Mesodermal cell (in vitro differentiated cells): ENCODE data around the gene TSSK6.

Experiments
- H3K27ac ChIP-seq: 2 replicates; pipeline ENCODE4 v1.7.0; 2013; ENCODE audit warnings: mild to moderate bottlenecking, low read depth, low read length, moderate library complexity; ENCODE audit not compliant: severe bottlenecking
- H3K36me3 ChIP-seq: 2 replicates; pipeline ENCODE4 v1.7.1; 2013; ENCODE audit warnings: mild to moderate bottlenecking, low read length, moderate library complexity; ENCODE audit not compliant: control insufficient read depth, insufficient read depth
- H3K4me1 ChIP-seq: one replicate; pipeline ENCODE4 v1.7.1; 2013; ENCODE audit warnings: mild to moderate bottlenecking, low read length; ENCODE audit not compliant: insufficient read depth, control insufficient read depth, poor library complexity, severe bottlenecking
- H3K4me3 ChIP-seq: 2 replicates; pipeline ENCODE4 v1.7.0; 2013; ENCODE audit warnings: low read length, control low read depth, mild to moderate bottlenecking; ENCODE audit not compliant: insufficient read depth, poor library complexity, severe bottlenecking; ENCODE audit errors: extremely low read depth
- H3K9me3 ChIP-seq: 2 replicates; pipeline ENCODE4 v1.7.1; 2013; ENCODE audit warnings: mild to moderate bottlenecking, low read length, moderate library complexity; ENCODE audit not compliant: control insufficient read depth
- WGBS, 2 experiments: methylation state at CpG; one replicate each; pipeline ENCODE4 v1.1.5; 2013; ENCODE audit warnings: missing lambda C conversion rate in 2 of 2; ENCODE audit not compliant: insufficient coverage in 2 of 2; 5-methylcytosine and 5-hydroxymethylcytosine counted together

Gene TSSK6

DNA sequence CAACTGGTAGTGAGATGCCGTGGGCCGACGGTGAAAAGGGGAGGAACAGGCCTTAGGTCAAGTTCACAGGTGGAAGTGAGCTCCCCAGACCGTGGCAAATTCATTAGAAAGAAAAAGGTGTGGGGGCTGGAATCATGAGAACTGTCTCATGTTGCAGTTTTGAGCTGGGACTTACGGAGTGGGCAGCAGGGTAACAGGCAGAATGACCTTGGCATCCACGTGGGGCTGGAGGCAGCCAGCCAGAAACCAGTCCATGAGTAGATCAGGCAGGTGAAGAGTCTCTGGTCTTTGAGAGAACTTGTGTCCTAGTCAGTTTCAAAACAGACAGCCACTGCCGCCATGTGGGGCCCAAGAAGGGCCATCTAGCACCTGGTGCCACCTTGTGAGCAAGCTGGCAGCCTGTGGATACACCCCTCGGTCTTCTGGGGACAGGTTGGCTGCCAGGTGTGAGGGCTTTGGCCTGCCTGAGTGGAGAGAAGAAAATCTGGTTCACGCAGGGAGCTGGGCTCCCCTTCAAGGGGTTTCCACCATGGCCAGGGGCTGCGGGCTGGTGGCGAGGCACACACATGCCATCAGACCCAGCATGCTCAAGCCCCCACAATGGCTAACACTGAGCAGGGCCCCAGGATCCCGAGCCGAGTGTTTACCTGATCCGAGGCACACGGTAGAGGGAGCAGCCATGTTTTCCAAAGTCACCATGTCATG is 23.9 kb downstream of the TSSK6 start:
- Histone ChIP-seq H3K36me3 (peaks cover 58% of the 10 kb centered on the region), H3K4me3 (no peak overlapping the region), H3K27ac (no peak overlapping the region), H3K4me1 (peaks cover 33% of the 10 kb centered on the region), H3K9me3 (no peaks in the 10 kb centered on the region)
- WGBS, 2 experiments, result 94 to 97% methylated on average over 12 to 15 of the region's 15 CpGs

DNA sequence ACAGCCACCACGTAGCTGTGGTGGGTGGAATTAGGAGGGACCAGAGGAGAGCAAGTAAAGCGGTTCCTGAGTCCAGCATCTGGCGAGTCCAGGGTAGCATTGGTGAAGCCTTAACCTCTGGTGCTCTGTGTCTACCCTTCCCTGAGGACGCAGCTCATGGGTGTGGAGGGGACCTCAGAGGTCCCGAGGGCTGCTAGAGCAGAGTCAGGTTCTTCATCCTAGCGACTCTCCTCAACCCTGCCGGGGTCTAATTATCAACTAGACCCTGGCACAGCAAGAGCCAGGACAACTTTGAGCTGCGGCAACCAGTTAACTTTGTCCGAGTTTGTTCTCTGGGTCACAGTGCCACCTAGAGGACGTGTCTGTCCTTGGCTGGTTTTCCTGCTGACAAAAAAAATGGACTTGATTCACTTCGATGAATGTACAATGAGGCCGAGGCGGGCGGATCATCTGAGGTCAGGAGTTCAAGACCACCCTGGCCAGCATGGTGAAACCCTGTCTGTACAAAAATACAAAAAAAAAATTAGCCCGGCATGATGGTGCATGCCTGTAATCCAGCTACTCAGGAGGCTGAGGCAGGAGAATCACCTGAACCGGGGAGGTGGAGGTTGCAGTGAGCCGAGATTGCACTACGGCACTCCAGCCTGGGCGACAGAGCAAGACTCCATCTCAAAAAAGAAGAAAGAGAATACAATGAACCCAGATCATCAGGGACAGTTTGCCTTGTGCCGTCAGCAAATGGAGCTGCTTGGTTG is 25.0 kb downstream of the TSSK6 start:
- no peak overlapping the region for H3K4me3 ChIP-seq
- no peaks in the 10 kb centered on the region for H3K9me3 ChIP-seq
- H3K27ac ChIP-seq, result peak overlapping the region; percentile 97
- peaks cover 44% of the 10 kb centered on the region for H3K4me1 ChIP-seq
- H3K36me3 ChIP-seq, result peaks cover 55% of the 10 kb centered on the region
- WGBS, 2 experiments, result 44 to 58% methylated on average over 16 to 18 of the region's 20 CpGs

DNA sequence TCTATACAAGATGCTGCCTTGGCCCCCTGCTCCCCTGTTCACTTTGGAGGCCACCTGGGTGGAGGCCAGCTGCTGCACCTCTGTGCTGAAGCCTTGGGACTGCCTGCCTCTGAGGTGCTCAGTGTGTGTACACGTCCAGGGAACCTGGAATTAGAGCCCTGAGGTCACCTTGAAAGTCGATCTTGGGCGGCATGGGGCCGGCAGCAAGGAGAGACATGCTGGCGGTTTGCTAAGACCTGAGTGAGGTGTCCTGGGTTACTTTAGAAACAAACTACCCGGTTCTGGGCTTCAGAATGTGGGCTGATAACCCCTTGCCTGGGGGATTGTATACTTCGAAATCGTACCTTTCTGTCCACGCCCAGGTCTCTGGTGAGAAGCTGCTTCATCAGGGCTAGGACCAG is 25.5 kb downstream of the TSSK6 start:
- H3K4me3 ChIP-seq, result no peak overlapping the region
- H3K27ac ChIP-seq, result peak overlapping the region; percentile 97
- no peaks in the 10 kb centered on the region for H3K9me3 ChIP-seq
- 82 to 90% methylated on average over 6 to 9 of the region's 9 CpGs for WGBS, 2 experiments
- peaks cover 50% of the 10 kb centered on the region for H3K4me1 ChIP-seq
- H3K36me3 ChIP-seq, result peaks cover 55% of the 10 kb centered on the region

DNA sequence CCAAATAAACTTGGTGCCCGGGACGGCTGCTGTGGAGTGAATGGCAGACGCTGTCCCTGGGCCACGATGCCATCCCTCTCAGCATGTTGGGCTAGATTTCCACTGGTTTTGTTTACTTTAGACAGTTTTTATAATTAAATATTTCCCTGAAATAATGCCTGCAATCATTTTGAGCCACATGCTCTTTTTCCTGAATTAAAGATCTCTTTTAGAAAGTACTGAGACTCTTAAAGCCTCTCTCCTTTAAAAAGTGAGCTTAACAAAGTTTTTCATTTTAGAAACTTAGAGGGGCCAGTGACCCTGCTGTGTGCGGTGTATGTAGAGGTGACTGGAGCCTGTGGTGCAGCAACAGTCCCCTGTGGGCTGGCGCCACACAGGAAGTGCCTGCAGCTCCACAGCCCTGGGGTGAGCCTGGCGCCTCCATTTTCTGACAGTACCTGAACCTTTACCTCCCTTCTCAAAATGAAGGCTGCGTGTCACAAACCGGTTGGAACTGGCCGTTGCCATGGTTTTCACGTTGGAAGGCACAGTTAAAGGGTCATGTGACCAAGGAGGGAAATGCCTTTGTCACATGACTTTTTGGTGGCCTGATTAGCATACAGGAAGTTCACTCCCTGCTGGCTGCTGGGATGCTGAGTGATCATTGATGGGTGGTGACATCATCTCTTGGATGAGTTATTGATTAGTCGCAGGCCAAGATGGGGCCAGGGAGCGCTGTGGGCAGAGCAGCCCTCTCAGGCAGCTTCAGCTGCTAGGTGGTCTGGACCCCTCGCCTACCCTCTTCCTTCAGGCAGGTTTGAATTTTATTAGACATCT is 26.3 kb downstream of the TSSK6 start:
- H3K27ac ChIP-seq, result peak overlapping the region; percentile 97
- peaks cover 57% of the 10 kb centered on the region for H3K4me1 ChIP-seq
- 37 to 52% methylated on average over 10 to 12 of the region's 14 CpGs for WGBS, 2 experiments
- H3K4me3 ChIP-seq, result no peak overlapping the region
- H3K9me3 ChIP-seq, result no peaks in the 10 kb centered on the region
- H3K36me3 ChIP-seq, result peaks cover 51% of the 10 kb centered on the region

DNA sequence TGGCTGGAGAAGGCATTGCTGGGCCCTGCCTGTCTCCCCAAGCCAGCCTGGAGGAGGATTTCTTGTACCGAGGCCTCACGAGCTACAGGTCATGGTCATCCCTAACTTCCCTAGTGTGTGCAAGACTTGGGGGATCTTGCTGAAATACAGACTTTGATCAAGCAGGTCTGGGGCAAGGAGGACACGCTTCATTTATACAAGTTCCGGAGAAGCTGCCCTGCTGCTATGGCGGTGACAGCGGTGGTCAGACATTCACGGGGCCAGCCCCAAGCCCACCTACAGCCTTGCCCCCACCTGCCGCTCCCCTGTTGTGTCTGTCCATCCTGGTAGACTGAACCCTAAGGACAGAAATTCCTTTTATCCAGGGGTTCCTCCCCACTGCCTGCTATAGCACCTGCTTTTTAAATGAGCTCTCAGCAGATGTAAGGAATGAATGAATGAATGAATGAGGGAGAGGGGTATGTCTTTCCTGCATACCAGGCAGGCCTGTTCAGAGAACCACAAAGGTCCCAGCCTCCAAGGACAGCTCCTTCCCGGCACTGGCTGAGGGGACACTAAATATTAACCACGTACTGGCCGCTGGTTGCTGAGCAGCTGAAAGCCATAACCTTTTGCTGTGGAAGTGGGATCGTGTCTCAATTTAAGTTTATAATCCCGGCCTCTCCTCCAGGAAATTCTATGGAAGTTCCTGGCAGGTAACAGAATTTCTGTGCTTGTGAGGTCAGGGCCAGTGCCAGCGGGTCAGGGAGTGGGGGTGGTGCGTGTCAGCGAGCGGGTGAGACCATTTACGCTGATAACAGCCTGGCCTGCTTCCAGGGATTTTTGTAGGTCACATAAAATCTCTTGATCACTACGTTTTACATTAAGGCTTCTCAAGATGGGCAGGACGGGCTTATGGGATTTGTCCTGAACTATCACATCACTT is 27.1 kb downstream of the TSSK6 start:
- Histone ChIP-seq H3K9me3 (no peaks in the 10 kb centered on the region), H3K36me3 (peaks cover 52% of the 10 kb centered on the region), H3K27ac (peak overlapping the region; percentile 97), H3K4me3 (no peak overlapping the region), H3K4me1 (peaks cover 57% of the 10 kb centered on the region)
- 77 to 80% methylated on average over 16 to 18 of the region's 20 CpGs for WGBS, 2 experiments

DNA sequence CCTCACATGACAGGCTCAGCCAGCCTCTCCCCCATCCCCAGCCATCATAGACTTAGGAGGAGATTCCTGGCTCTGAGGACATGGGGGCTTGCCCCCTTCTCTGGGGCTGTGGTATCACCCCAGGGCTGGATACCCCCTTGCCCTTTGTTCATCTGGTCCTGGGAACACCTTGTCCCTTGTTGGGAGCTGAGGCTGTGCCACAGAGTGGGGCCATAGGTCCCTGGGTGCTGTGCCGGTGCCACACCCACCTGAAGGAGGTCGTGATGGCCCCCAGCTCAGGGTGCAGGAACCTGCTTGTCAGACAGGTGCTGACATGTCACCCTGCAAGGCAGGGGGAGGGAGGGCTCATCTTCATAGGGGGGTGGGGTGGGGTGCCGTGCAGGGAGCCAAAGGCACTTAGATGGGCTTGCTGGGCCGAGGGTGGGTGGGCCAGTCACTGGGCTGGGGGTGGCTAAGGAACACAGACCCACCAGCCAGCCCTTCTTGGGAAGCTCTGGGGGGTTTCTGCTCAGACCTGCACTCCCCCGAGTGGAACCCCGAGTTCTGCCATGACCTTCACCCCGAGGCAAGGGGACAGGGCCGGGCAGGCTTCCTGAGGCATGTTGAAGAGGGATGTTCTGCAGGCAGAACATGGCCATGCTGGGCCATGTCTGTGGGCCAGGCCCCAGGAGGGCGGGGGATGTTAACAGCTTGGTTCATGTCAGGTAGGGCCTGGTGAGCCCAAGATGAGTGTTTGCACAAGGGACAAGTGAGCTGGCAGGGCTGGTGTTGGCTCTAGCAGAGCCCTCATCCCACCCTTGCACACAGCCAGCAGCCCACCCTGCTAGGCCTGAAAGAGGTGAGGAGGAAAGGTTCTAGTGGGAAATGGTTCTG is 28.0 kb downstream of the TSSK6 start:
- H3K27ac ChIP-seq, result peak overlapping the region; percentile 97
- no peaks in the 10 kb centered on the region for H3K9me3 ChIP-seq
- 90 to 92% methylated on average over 3 to 8 of the region's 9 CpGs for WGBS, 2 experiments
- H3K4me3 ChIP-seq, result no peak overlapping the region
- peaks cover 52% of the 10 kb centered on the region for H3K36me3 ChIP-seq
- peaks cover 57% of the 10 kb centered on the region for H3K4me1 ChIP-seq

DNA sequence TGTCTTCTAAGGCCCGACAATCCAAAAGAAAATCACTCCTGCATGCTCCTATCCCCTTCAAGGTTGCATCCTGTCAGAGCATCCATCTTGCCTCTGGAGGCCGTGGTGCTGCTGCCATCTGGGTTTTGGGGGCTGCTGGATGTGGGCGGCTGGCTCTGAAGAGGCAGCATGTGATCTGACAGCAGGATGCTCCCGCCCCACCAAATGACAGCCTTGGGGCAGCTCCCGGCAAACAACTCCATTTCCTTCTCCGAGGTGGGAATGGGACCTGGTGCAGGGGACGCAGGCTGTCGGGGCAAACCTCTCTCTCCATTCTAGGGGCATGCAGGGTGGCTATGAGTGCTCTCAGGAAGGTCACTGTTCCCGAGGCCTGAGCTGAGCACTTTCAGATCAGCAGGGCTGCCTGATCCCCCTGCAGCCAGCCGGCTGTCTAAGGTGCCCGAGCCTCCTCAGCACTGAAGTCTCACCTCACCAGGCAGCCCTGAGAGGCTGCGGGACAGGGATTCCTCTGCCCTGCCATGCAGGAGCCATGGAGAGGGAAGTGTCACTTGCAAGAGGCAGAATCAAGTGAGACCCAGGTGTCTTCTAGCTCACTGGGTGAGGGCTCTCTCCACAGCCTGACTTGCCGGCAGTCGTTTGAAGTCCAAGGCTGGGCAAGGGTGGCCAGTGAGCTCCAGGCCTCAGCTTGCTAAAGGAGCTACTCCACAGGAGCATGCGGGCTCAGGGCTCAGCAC is 28.8 kb downstream of the TSSK6 start:
- WGBS, 2 experiments, result 86 to 95% methylated on average over 12 to 13 of the region's 15 CpGs
- Histone ChIP-seq H3K4me1 (peaks cover 57% of the 10 kb centered on the region), H3K9me3 (no peaks in the 10 kb centered on the region), H3K36me3 (peaks cover 50% of the 10 kb centered on the region), H3K4me3 (no peak overlapping the region), H3K27ac (peak overlapping the region; percentile 84)

DNA sequence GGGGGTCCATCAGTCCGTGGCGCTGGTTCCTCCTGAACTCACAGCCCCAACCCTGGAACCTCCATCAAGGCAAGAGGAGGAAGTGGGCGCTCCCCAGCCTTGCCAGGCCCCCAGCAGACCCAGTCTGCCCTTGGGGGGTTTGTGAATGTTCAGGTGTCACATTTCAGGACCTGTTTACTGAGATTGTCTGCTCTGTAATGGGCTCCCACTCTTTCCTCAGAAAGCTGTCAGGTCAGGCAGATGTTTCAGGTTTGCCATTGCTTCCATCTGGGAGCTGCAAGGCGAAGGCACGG is 29.4 kb downstream of the TSSK6 start:
- Histone ChIP-seq H3K4me1 (peaks cover 57% of the 10 kb centered on the region), H3K4me3 (no peak overlapping the region), H3K27ac (peak overlapping the region; percentile 84), H3K9me3 (no peaks in the 10 kb centered on the region), H3K36me3 (peaks cover 50% of the 10 kb centered on the region)
- WGBS, 2 experiments, result 95 to 96% methylated on average over 3 to 5 of the region's 5 CpGs
